Smooth muscle cell (in vitro differentiated cells): ENCODE results near the gene PLA2G4A. TPM values are rescaled to one million over a fixed set of nuclear protein-coding genes. Genes with fewer than 3 reads are reported as not detected.

Experiments used
- DNase-seq: peaks from one replicate; lab custom pipeline; 2025; ENCODE audit not compliant: unreplicated experiment; lab: John Stamatoyannopoulos, UW
- H2AFZ ChIP-seq: fragments of 200-600 bp; sonication (generic); 2 replicates; pipeline ENCODE4 v1.6.0; 2016; ENCODE audit warnings: antibody characterized with exemption, low read depth, mild to moderate bottlenecking
- H3F3A ChIP-seq: fragments of 200-600 bp; sonication (generic); 2 replicates; pipeline ENCODE4 v1.6.0; 2017; ENCODE audit warnings: antibody characterized with exemption, low read depth
- H3K27ac ChIP-seq: fragments of 200-600 bp; sonication (generic); 2 replicates; pipeline ENCODE4 v1.5.1; 2016; ENCODE audit warnings: low read depth, mild to moderate bottlenecking
- H3K27me3 ChIP-seq: fragments of 200-600 bp; sonication (generic); 2 replicates; pipeline ENCODE4 v1.6.1; 2016; ENCODE audit warnings: low read depth, mild to moderate bottlenecking
- H3K36me3 ChIP-seq: fragments of 200-600 bp; sonication (generic); 2 replicates; pipeline ENCODE4 v1.5.1; 2016; ENCODE audit warnings: low read depth
- H3K4me1 ChIP-seq: fragments of 200-600 bp; sonication (generic); 2 replicates; pipeline ENCODE4 v1.5.1; 2016; ENCODE audit warnings: low read depth
- H3K4me2 ChIP-seq: fragments of 200-600 bp; sonication (generic); 2 replicates; pipeline ENCODE4 v1.6.0; 2016; ENCODE audit warnings: mild to moderate bottlenecking
- H3K4me3 ChIP-seq: fragments of 200-600 bp; sonication (generic); 2 replicates; pipeline ENCODE4 v1.5.1; 2016; ENCODE audit warnings: mild to moderate bottlenecking
- H3K79me2 ChIP-seq: fragments of 200-600 bp; sonication (generic); 2 replicates; pipeline ENCODE4 v1.6.0; 2016; ENCODE audit warnings: low read depth, mild to moderate bottlenecking
- H3K9ac ChIP-seq: fragments of 200-600 bp; sonication (generic); 2 replicates; pipeline ENCODE4 v1.6.0; 2016; ENCODE audit warnings: low read depth
- H3K9me3 ChIP-seq: fragments of 200-600 bp; sonication (generic); replicated peaks from 2 replicates; pipeline ENCODE4 v1.5.1; 2016; ENCODE audit warnings: low read depth
- H4K20me1 ChIP-seq: fragments of 200-600 bp; sonication (generic); 2 replicates; pipeline ENCODE4 v1.6.0; 2016; ENCODE audit warnings: low read depth
- WGBS: methylation state at CpG from one replicate; pipeline ENCODE4 v1.1.7; 2016; ENCODE audit warnings: low lambda C conversion rate; 5-methylcytosine and 5-hydroxymethylcytosine counted together
- polyA plus RNA-seq: library from polyadenylated mRNA; unstranded; fragments of >200 nt; fragmentation: Nextera tagmentation; extraction: Ambion mirVana; gene quantifications from 2 replicates; pipeline ENCODE4 v1.2.1, GENCODE V29; 2016
- total RNA-seq: library from RNA; depleted of rRNA; stranded (reverse); fragments of >200 nt; gene quantifications from 2 replicates; pipeline ENCODE4 v1.2.3, GENCODE V29; 2014
- TF ChIP-seq, protein P1 (sequence below): fragments of 200-600 bp; sonication (generic); IDR thresholded peaks from 2 replicates; pipeline ENCODE4 v1.5.1; 2017; ENCODE audit warnings: borderline replicate concordance, mild to moderate bottlenecking, antibody characterized with exemption; ENCODE audit not compliant: insufficient read depth, poor library complexity, severe bottlenecking

The PLA2G4A gene
- total and polyA plus RNA-seq, 2 experiments from 2014 or later: 3.3 to 7.8 TPM

DNA sequence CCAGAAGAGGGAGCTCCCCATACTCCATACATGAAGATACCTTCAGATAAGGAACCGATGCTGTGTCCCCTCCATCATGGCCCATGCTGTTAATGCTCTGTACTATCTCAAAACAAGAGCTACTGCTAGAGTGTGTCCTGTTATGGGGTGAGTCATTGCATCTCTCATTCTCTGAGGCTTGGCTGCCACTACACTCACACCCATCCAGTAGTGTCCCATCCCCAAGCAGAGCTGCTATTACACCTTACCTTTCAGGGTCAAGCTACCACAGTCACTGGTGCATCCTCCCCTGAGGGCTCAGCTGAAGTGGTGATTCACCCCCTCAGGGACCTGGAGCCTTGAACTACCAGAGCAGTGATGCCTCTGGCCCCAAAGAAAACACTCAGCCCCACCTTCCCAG, 198.5 kb downstream of the PLA2G4A start:
- TF ChIP-seq, protein P1, sequence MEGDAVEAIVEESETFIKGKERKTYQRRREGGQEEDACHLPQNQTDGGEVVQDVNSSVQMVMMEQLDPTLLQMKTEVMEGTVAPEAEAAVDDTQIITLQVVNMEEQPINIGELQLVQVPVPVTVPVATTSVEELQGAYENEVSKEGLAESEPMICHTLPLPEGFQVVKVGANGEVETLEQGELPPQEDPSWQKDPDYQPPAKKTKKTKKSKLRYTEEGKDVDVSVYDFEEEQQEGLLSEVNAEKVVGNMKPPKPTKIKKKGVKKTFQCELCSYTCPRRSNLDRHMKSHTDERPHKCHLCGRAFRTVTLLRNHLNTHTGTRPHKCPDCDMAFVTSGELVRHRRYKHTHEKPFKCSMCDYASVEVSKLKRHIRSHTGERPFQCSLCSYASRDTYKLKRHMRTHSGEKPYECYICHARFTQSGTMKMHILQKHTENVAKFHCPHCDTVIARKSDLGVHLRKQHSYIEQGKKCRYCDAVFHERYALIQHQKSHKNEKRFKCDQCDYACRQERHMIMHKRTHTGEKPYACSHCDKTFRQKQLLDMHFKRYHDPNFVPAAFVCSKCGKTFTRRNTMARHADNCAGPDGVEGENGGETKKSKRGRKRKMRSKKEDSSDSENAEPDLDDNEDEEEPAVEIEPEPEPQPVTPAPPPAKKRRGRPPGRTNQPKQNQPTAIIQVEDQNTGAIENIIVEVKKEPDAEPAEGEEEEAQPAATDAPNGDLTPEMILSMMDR: no peak
- no peaks in the 10 kb centered on the region for H4K20me1 ChIP-seq
- no peaks in the 10 kb centered on the region for H3K4me1 ChIP-seq
- no peak overlapping the region for H3K9ac ChIP-seq
- no peak overlapping the region for H3K4me3 ChIP-seq
- H2AFZ ChIP-seq: no peak overlapping the region
- H3K79me2 ChIP-seq: no peaks in the 10 kb centered on the region
- no peaks in the 10 kb centered on the region for H3K27me3 ChIP-seq
- no peaks in the 10 kb centered on the region for H3K36me3 ChIP-seq
- 85% methylated on average over 1 of the region's 1 CpG for WGBS
- H3K27ac ChIP-seq: no peak overlapping the region
- no peak for DNase-seq
- H3K9me3 ChIP-seq: no peaks in the 10 kb centered on the region
- H3K4me2 ChIP-seq: no peak overlapping the region
- no peaks in the 10 kb centered on the region for H3F3A ChIP-seq

- Histone ChIP-seq H2AFZ (no peak overlapping the region), H3K79me2 (no peaks in the 10 kb centered on the region), H3K36me3 (no peaks in the 10 kb centered on the region), H3K4me1 (no peaks in the 10 kb centered on the region), H3K9ac (no peak overlapping the region), H3K4me3 (no peak overlapping the region), H3F3A (no peaks in the 10 kb centered on the region), H3K4me2 (no peak overlapping the region), H3K27ac (no peak overlapping the region), H3K27me3 (no peaks in the 10 kb centered on the region), H4K20me1 (no peaks in the 10 kb centered on the region), H3K9me3 (no peaks in the 10 kb centered on the region)
- TF ChIP-seq, protein P1: no peak
- no peak for DNase-seq
- 90% methylated on average over 4 of the region's 4 CpGs for WGBS
Observed at GRCh38 chr1:187032316-187032981, 203.7 kb downstream of the PLA2G4A start.

DNA sequence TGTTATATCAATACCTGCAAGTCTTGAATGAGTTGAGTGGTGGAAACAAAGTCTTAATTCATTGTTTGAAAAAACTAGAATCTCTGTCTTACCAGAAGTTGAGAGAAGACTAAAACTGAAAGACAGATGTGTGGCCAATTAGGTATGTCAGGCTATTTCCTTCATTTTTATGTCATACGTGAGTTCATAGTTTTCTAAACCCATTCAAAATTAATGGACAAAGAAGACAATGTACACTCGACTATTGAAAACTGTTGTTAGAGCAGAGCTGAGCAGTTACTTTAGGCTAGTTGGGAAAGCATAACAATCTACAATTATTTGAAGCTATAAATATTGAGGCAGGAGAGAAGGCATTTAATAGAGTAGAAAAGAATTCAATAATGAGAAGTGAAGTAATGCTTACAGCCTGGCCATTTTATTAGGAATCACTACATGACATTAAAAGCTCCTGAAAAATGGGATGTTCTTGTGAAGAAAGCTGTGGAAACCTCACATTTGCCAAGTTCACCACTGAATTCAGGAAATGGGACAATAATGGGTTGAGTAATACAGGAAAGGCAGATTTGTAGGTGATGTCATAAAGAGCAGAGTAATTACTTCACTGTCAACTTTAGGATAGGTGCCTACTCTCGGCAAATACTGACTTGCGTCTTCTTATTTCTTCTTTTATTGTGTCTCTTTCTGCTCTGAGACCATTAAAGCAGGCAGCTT, 204.4 kb downstream of the PLA2G4A start:
- DNase-seq: no peak

More for the DNA sequence above, 204.4 kb downstream of the PLA2G4A start:
- Histone ChIP-seq H3K36me3 (no peaks in the 10 kb centered on the region), H4K20me1 (no peaks in the 10 kb centered on the region), H2AFZ (no peak overlapping the region), H3K27me3 (no peaks in the 10 kb centered on the region), H3K4me1 (no peaks in the 10 kb centered on the region), H3K9me3 (no peaks in the 10 kb centered on the region), H3K4me2 (no peak overlapping the region), H3F3A (no peaks in the 10 kb centered on the region), H3K79me2 (no peaks in the 10 kb centered on the region), H3K27ac (no peak overlapping the region), H3K9ac (no peak overlapping the region), H3K4me3 (no peak overlapping the region)
- TF ChIP-seq, protein P1: no peak
- WGBS: 90% methylated on average over 4 of the region's 4 CpGs
